Urinary bladder (tissue), 4 donors: ENCODE results near the gene ADGRL2. TPM values are rescaled to one million over a fixed set of nuclear protein-coding genes. Genes with fewer than 3 reads are reported as not detected.

ENCODE experiments used
- DNase-seq: peaks from one replicate; pipeline ENCODE4 v3.0.0-alpha.2; 2015; ENCODE audit errors: extremely low spot score
- H3K27ac ChIP-seq: one replicate; pipeline ENCODE4 v1.5.1; 2013; ENCODE audit warnings: low read depth, mild to moderate bottlenecking, moderate library complexity
- H3K36me3 ChIP-seq: one replicate; pipeline ENCODE4 v1.6.1; 2013; ENCODE audit warnings: mild to moderate bottlenecking, moderate library complexity; ENCODE audit not compliant: insufficient read depth
- H3K4me1 ChIP-seq: one replicate; pipeline ENCODE4 v1.6.1; 2013; ENCODE audit warnings: mild to moderate bottlenecking, moderate library complexity; ENCODE audit not compliant: insufficient read depth
- H3K4me3 ChIP-seq: one replicate; pipeline ENCODE4 v1.5.1; 2013; ENCODE audit warnings: low read depth, low read length
- WGBS: extraction: QIAGEN DNeasy Blood & Tissue Kit; methylation state at CpG from one replicate; pipeline ENCODE4 v1.1.7; 2013; 5-methylcytosine and 5-hydroxymethylcytosine counted together
- polyA plus RNA-seq: library from polyadenylated mRNA; stranded (reverse); fragments of 200-250 nt; gene quantifications from one replicate; pipeline ENCODE4 v1.2.3, GENCODE V29; 2013
- total RNA-seq: library from RNA; depleted of rRNA; stranded (reverse); fragments of >200 nt; gene quantifications from one replicate; pipeline ENCODE4 v1.2.3, GENCODE V29; 2014
- donor health status: healthy with polysubstance abuse.
- donor health status: healthy.

Gene ADGRL2
- total and polyA plus RNA-seq, 2 donors = 30.5 to 185 TPM

GRCh38 chr1:81974883-81975555 lies 174.3 kb downstream of the ADGRL2 start:
- 85% methylated on average over 3 of the region's 3 CpGs for WGBS
- peaks cover 3% of the 10 kb centered on the region for H3K36me3 ChIP-seq
- no peaks in the 10 kb centered on the region for H3K4me1 ChIP-seq
- no peak overlapping the region for H3K27ac ChIP-seq
- H3K4me3 ChIP-seq = no peak overlapping the region
- DNase-seq = no peak

GRCh38 chr1:81976539-81976938 lies 175.8 kb downstream of the ADGRL2 start:
- H3K27ac ChIP-seq = no peak overlapping the region
- WGBS = 91% methylated on average over 2 of the region's 2 CpGs
- DNase-seq = no peak
- H3K4me3 ChIP-seq = no peak overlapping the region
- H3K36me3 ChIP-seq = peaks cover 1% of the 10 kb centered on the region
- H3K4me1 ChIP-seq = no peaks in the 10 kb centered on the region

DNA sequence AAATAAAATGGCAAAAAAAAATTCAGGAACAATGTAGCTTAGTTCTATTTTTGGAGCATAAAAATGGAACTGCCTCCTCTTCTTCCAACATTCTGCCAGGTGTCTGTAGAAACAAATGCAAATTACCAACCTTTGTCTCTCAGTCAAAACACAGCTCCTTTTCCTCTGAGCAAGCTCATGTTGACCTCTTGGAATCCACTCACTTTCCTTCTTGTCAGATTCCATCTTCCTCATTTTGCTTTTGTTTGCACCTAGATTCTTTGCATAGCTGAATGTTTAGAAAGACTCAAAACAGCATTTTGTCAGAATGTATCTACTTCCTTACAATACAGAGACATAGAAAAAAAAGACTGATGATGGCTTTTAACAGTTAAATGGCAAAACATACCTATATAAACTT lies 178.2 kb downstream of the ADGRL2 start:
- H3K27ac ChIP-seq = no peak overlapping the region
- no peaks in the 10 kb centered on the region for H3K4me1 ChIP-seq
- H3K36me3 ChIP-seq = peaks cover 1% of the 10 kb centered on the region
- H3K4me3 ChIP-seq = no peak overlapping the region
- DNase-seq = no peak

DNA sequence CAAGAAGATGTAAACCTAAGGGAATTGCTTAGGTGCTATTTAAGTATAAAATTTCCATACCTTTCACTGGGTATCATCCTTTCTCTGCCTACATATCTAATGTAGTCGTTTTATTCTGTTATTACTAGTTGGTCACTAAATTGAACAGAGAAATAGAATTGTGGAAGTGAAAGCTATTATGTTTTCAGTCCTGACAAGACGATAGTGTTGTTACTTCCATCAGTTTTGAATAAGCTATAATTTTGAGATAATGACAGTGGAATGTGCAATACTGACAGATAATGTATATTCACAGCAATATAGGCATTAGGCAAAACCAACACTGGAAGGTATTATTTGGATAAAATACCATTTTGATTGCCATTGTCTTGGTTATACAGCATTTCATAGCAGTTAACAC lies 181.8 kb downstream of the ADGRL2 start:
- Histone ChIP-seq H3K4me3 (no peak overlapping the region), H3K4me1 (no peaks in the 10 kb centered on the region), H3K27ac (no peak overlapping the region), H3K36me3 (no peaks in the 10 kb centered on the region)
- WGBS = 92% methylated on average over 2 of the region's 2 CpGs
- DNase-seq = no peak

- 78% methylated on average over 1 of the region's 1 CpG for WGBS
These were observed 188.8 kb downstream of the ADGRL2 start for GRCh38 chr1:81989524-81989923.

GRCh38 chr1:81990241-81990640 lies 189.5 kb downstream of the ADGRL2 start:
- H3K27ac ChIP-seq = no peak overlapping the region
- no peak for DNase-seq
- H3K4me3 ChIP-seq = no peak overlapping the region
- H3K36me3 ChIP-seq = peaks cover 2% of the 10 kb centered on the region
- no peaks in the 10 kb centered on the region for H3K4me1 ChIP-seq
- WGBS = 96% methylated on average over 7 of the region's 7 CpGs

More at GRCh38 chr1:81989524-81989923, 188.8 kb downstream of the ADGRL2 start:
- Histone ChIP-seq H3K27ac (no peak overlapping the region), H3K4me1 (no peaks in the 10 kb centered on the region), H3K4me3 (no peak overlapping the region), H3K36me3 (peaks cover 2% of the 10 kb centered on the region)
- DNase-seq = no peak

- Histone ChIP-seq H3K4me1 (no peaks in the 10 kb centered on the region), H3K36me3 (no peaks in the 10 kb centered on the region), H3K4me3 (no peak overlapping the region), H3K27ac (no peak overlapping the region)
- 16% methylated on average over 4 of the region's 4 CpGs for WGBS
- DNase-seq = no peak
These were observed 197.4 kb downstream of the ADGRL2 start for GRCh38 chr1:81998165-81998564.

DNA sequence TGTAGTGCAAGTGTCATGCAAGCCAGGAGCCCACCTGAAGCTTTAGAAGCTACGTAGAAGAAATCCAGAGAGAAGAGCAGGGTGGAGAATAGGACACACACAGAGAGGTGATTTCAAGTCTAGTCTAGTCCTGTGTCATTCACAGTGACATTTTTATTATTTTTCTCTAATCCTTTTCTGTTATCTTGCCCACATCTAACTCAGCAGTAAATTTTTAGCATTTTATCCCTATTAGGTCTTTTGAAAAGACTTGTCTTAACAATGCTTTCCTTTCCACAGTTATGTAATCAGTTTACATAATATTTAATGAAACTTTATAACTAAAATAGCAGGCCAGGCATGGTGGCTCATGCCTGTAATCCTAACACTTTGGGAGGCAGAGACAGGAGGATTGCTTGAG lies 198.6 kb downstream of the ADGRL2 start:
- H3K36me3 ChIP-seq = no peaks in the 10 kb centered on the region
- no peak overlapping the region for H3K4me3 ChIP-seq
- WGBS = 63% methylated on average over 1 of the region's 1 CpG
- peak; percentile 11 for DNase-seq
- no peaks in the 10 kb centered on the region for H3K4me1 ChIP-seq
- H3K27ac ChIP-seq = no peak overlapping the region

GRCh38 chr1:82000221-82000620 lies 199.5 kb downstream of the ADGRL2 start:
- 89% methylated on average over 2 of the region's 2 CpGs for WGBS
- Histone ChIP-seq H3K4me3 (no peak overlapping the region), H3K36me3 (no peaks in the 10 kb centered on the region), H3K4me1 (no peaks in the 10 kb centered on the region), H3K27ac (no peak overlapping the region)
- no peak for DNase-seq

- WGBS = 68% methylated on average over 4 of the region's 4 CpGs
- DNase-seq = no peak
- no peaks in the 10 kb centered on the region for H3K4me1 ChIP-seq
- H3K36me3 ChIP-seq = no peaks in the 10 kb centered on the region
- H3K27ac ChIP-seq = no peak overlapping the region
- H3K4me3 ChIP-seq = no peak overlapping the region
These were observed 200.6 kb downstream of the ADGRL2 start for GRCh38 chr1:82001345-82001744.

DNA sequence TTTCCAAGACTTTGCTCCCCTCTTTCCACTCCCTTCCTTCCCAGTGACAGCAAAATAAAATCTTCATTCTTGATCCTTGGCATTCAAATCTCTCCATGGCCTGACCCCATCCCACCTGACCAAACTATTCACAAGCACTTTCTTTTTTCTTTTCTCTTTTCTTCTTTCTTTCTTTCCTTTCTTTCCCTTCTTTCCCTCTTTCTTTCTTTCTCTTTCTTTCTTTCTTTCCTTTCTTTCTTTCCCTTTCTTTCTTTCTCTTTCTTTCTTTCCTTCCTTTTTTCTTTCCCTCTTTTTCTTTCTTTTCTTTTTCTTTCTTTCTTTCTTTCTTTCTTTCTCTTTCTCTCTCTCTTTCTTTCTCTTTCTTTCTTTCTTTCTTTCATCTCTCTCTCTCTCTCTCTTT lies 207.1 kb downstream of the ADGRL2 start:
- no peaks in the 10 kb centered on the region for H3K36me3 ChIP-seq
- DNase-seq = no peak
- H3K4me3 ChIP-seq = no peak overlapping the region
- no peak overlapping the region for H3K27ac ChIP-seq
- no peaks in the 10 kb centered on the region for H3K4me1 ChIP-seq

DNA sequence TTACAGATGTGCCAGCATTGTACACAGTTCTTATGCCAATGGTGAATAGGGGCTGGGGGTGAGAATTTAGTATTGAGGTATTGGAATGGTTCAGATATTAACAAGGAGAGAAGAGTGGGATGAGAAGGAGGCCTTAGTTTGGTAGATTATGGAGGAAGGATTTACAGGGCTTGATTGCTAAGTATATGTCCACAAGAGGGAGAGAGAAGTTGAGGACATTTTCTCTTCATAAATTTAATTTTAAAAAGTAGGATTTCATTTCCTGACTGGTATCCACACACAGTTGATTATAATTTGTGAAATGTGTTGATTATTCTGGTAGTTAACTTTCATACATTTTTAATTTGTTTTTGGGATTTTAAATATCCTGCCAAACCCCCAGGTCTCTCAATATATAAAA lies 213.0 kb downstream of the ADGRL2 start:
- no peak for DNase-seq
- Histone ChIP-seq H3K4me3 (no peak overlapping the region), H3K4me1 (no peaks in the 10 kb centered on the region), H3K27ac (no peak overlapping the region), H3K36me3 (no peaks in the 10 kb centered on the region)

GRCh38 chr1:82015444-82015843 lies 214.7 kb downstream of the ADGRL2 start:
- WGBS = 93% methylated on average over 6 of the region's 6 CpGs
- no peak overlapping the region for H3K27ac ChIP-seq
- no peaks in the 10 kb centered on the region for H3K36me3 ChIP-seq
- H3K4me3 ChIP-seq = no peak overlapping the region
- no peak for DNase-seq
- no peaks in the 10 kb centered on the region for H3K4me1 ChIP-seq

DNA sequence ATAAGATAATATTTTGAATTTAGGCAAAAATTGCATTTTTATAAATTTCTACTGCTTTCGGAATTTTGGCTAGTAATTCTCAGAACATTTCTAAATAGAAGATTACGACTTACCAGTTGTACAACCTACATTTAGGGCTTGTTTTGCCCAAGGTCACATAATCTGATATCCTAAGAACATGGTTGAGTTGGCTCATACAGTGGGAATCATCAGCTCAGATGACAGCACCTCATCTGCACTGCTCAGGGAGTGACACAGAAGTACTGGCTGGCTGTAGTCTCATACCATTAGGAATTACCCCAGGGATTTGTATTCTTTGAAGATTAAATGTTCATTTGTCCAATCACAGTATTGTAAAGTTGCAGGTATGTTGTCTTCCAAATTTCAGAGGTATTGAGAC lies 217.6 kb downstream of the ADGRL2 start:
- DNase-seq = no peak
- Histone ChIP-seq H3K4me1 (no peaks in the 10 kb centered on the region), H3K36me3 (no peaks in the 10 kb centered on the region), H3K4me3 (no peak overlapping the region), H3K27ac (no peak overlapping the region)
- 94% methylated on average over 2 of the region's 2 CpGs for WGBS

GRCh38 chr1:82019508-82019907 lies 218.8 kb downstream of the ADGRL2 start:
- Histone ChIP-seq H3K36me3 (no peaks in the 10 kb centered on the region), H3K4me3 (no peak overlapping the region), H3K27ac (no peak overlapping the region), H3K4me1 (no peaks in the 10 kb centered on the region)
- DNase-seq = no peak
- 71% methylated on average over 1 of the region's 1 CpG for WGBS
